ENCODE measurements around the gene RNF186. TPM values are rescaled to one million over a fixed set of nuclear protein-coding genes. Genes with fewer than 3 reads are reported as not detected.

Gene RNF186, protein sequence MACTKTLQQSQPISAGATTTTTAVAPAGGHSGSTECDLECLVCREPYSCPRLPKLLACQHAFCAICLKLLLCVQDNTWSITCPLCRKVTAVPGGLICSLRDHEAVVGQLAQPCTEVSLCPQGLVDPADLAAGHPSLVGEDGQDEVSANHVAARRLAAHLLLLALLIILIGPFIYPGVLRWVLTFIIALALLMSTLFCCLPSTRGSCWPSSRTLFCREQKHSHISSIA
- total RNA-seq, result 0.18 TPM

GRCh38 chr1:19814681-19815503 is at the start of gene RNF186:
RNF186 (minus strand) TSS chr1:19815283; CDS start chr1:19815101, 182 bp downstream.

GRCh38 chr1:19799230-19800075 is 15.6 kb downstream of the RNF186 start, which contains the start of gene TMCO4:
TMCO4 (minus strand) TSS chr1:19799916; CDS start chr1:19780758, 19,158 bp downstream.

Other genes with a start within 250 kb of the RNF186 start
- 22.0 TPM for gene NBL1, start 171.0 kb downstream of the RNF186 start, total RNA-seq
- 0.47 TPM for gene HTR6, start 150.4 kb downstream of the RNF186 start, total RNA-seq
- gene TMCO4, start 15.4 kb downstream of the RNF186 start, total RNA-seq, result 23.2 TPM
- 9.5 TPM for gene OTUD3, start 67.1 kb upstream of the RNF186 start, total RNA-seq
- gene PLA2G2E, start 108.3 kb upstream of the RNF186 start, total RNA-seq, result not detected
- not detected for gene PLA2G2A, start 164.3 kb upstream of the RNF186 start, total RNA-seq